Measurements from ENCODE around the gene UBAP1.

UBAP1 gene

DNA sequence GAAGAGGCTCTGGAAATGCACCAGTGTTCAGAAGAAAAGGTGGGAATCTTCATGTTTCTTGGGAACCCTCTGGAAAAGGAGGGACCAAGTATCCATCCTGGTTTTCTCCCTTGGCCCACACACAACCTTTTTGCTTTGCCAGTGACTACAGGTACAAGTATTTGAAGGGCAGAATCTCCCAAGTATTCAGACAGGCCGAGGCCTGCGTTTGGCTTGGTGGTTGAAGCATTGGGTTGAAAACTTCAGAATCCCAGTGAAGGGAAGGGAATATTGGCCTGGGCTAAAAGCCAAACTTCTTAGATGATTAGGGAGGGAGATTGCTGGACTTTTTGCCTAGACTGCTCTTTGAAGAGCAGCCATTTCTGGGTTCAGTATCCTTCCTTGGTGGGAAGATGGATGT is 71.9 kb downstream of the UBAP1 start:
- Histone ChIP-seq H3K9me3 (ENCODE audit: control insufficient read depth, low read length) (no peaks in the 10 kb centered on the region), H3K4me3 (ENCODE audit: extremely low read depth, insufficient read depth, low read length, poor library complexity, severe bottlenecking) (no peak overlapping the region), H3K4me1 (ENCODE audit: control insufficient read depth, insufficient read depth, low read length, poor library complexity, severe bottlenecking) (no peaks in the 10 kb centered on the region), H3K36me3 (ENCODE audit: control insufficient read depth, insufficient read depth, low read length) (peaks cover 86% of the 10 kb centered on the region), H3K27ac (ENCODE audit: low read depth, low read length, severe bottlenecking) (no peak overlapping the region)
- 88 to 94% methylated on average over 2 of the region's 2 CpGs for WGBS, 2 experiments (ENCODE audit: insufficient coverage in 2 of 2)

DNA sequence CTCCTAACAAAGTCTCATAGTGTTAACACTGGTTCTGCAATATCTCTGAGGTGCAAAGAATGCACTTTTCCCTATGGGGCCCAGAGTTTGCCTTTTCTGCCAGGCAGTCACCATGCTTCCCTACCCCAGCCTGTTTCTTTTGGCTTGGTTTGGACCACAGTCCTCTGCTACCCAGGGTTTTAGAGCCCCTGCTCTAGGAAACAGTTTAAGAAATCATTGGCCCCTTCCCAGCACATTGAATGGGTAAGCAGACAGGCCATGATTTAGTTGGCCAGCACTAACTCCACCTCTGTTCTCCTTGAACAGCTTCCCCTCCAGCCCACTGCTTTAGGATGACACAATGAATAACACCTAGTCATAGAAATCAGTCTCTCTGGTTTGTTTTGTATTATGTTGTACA is 73.2 kb downstream of the UBAP1 start:
- H3K9me3 ChIP-seq (ENCODE audit: control insufficient read depth, low read length): no peaks in the 10 kb centered on the region
- H3K36me3 ChIP-seq (ENCODE audit: control insufficient read depth, insufficient read depth, low read length): peaks cover 87% of the 10 kb centered on the region
- H3K4me3 ChIP-seq (ENCODE audit: extremely low read depth, insufficient read depth, low read length, poor library complexity, severe bottlenecking): no peak overlapping the region
- H3K27ac ChIP-seq (ENCODE audit: low read depth, low read length, severe bottlenecking): no peak overlapping the region
- H3K4me1 ChIP-seq (ENCODE audit: control insufficient read depth, insufficient read depth, low read length, poor library complexity, severe bottlenecking): no peaks in the 10 kb centered on the region

DNA sequence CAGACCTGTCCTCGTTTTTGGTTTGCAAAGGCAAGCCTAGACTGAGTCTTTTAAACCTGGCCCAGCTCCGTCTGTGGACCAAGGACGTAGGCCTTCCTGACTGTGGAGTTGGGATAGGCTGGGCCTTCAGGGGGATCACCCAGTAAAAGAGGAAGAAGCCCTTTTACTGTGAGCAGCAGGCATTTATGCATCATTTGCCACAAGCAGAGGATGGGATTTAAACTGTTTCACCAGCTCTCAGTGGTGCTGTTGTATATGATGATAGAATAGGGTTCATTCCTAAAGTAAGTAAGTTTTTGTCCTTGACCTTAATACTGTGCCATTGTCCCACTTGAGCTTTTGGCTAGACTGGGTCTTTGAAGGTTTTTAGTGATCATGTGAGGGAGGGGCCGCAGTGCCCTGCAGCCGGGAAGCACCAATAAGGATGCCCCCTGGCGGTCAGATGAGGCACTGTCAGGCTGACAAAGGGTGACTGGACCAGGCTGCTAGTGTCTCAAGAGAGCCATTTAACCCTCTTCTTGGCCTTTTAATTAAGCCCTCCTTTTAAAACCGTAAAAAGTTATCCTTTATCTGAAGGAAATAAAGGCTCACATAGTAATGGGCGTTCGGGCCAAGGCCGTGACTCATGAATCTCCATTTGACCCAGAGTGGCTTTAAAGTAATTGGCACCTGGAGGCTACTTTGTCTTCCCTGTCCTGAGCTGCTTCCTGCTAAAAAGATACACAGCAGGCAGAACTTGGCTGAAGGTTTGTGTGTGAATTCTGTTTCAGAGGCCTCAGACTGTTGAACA is 74.0 kb downstream of the UBAP1 start:
- WGBS, 2 experiments (ENCODE audit: insufficient coverage in 2 of 2): 42 to 46% methylated on average over 10 of the region's 10 CpGs
- Histone ChIP-seq H3K4me1 (ENCODE audit: control insufficient read depth, insufficient read depth, low read length, poor library complexity, severe bottlenecking) (no peaks in the 10 kb centered on the region), H3K36me3 (ENCODE audit: control insufficient read depth, insufficient read depth, low read length) (peaks cover 88% of the 10 kb centered on the region), H3K27ac (ENCODE audit: low read depth, low read length, severe bottlenecking) (no peak overlapping the region), H3K9me3 (ENCODE audit: control insufficient read depth, low read length) (no peaks in the 10 kb centered on the region), H3K4me3 (ENCODE audit: extremely low read depth, insufficient read depth, low read length, poor library complexity, severe bottlenecking) (no peak overlapping the region)

DNA sequence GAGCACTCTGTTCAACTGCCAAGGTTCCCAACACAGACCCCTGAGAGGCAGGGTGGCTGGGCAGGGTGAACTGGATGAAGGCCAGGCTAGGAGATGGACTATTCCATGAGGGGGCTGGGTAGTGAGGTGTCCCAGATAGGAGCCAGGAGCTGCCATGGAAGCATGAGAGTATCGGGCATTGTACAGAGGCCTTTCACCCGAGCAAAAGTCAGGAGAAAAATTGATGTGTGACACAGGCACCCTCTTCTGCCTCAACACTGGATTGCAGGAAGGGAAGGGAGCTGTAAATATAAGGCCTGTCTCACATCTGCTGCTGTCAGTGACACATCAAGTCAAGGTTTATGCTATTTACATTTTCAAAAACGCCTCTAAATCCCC is 74.6 kb downstream of the UBAP1 start:
- Histone ChIP-seq H3K36me3 (ENCODE audit: control insufficient read depth, insufficient read depth, low read length) (peaks cover 88% of the 10 kb centered on the region), H3K4me1 (ENCODE audit: control insufficient read depth, insufficient read depth, low read length, poor library complexity, severe bottlenecking) (no peaks in the 10 kb centered on the region), H3K27ac (ENCODE audit: low read depth, low read length, severe bottlenecking) (no peak overlapping the region), H3K4me3 (ENCODE audit: extremely low read depth, insufficient read depth, low read length, poor library complexity, severe bottlenecking) (no peak overlapping the region), H3K9me3 (ENCODE audit: control insufficient read depth, low read length) (no peaks in the 10 kb centered on the region)
- 93 to 97% methylated on average over 3 of the region's 3 CpGs for WGBS, 2 experiments (ENCODE audit: insufficient coverage in 2 of 2)

DNA sequence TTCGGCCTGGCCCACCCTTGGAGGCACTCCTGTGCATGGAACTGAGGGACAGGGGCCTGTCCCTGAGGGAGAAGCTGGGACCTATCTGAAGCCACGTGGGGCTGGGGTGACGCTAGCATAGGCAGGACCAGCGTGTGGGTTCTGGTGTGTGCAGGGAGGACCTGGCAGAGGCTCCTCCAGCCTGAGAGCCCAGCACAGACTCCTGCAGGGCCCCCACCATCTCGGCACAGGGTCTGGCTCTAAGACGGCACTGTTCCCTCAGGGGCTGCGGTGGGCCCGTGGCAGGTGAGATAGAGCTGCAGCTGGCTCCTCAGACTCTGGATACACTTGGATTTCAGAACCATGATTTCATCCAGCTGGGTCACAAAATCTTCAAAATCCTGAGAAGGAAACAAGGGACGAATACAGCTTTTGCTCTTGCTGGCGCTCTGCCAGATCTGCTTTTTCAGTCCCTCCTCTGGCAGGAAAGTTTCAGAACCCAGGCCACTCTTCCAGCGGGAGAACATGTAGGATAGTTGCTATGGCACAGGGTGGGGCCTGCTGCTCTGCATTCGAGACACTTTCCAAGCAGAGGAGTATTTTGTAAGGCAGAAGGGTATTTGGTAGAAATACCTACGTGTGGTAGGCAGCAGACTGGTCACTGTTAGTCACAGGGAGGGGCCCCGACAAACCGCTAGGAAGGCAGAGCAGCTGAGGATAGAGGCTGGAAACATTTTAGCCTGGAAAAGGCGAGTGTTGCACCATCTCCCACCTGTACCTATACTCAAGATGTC is 75.5 kb downstream of the UBAP1 start:
- H3K36me3 ChIP-seq (ENCODE audit: control insufficient read depth, insufficient read depth, low read length): peaks cover 89% of the 10 kb centered on the region
- no peaks in the 10 kb centered on the region for H3K4me1 ChIP-seq (ENCODE audit: control insufficient read depth, insufficient read depth, low read length, poor library complexity, severe bottlenecking)
- H3K4me3 ChIP-seq (ENCODE audit: extremely low read depth, insufficient read depth, low read length, poor library complexity, severe bottlenecking): no peak overlapping the region
- 91 to 94% methylated on average over 12 to 14 of the region's 16 CpGs for whole genome bisulfite sequencing, 2 experiments (ENCODE audit: insufficient coverage in 2 of 2)
- H3K27ac ChIP-seq (ENCODE audit: low read depth, low read length, severe bottlenecking): no peak overlapping the region
- no peaks in the 10 kb centered on the region for H3K9me3 ChIP-seq (ENCODE audit: control insufficient read depth, low read length)

DNA sequence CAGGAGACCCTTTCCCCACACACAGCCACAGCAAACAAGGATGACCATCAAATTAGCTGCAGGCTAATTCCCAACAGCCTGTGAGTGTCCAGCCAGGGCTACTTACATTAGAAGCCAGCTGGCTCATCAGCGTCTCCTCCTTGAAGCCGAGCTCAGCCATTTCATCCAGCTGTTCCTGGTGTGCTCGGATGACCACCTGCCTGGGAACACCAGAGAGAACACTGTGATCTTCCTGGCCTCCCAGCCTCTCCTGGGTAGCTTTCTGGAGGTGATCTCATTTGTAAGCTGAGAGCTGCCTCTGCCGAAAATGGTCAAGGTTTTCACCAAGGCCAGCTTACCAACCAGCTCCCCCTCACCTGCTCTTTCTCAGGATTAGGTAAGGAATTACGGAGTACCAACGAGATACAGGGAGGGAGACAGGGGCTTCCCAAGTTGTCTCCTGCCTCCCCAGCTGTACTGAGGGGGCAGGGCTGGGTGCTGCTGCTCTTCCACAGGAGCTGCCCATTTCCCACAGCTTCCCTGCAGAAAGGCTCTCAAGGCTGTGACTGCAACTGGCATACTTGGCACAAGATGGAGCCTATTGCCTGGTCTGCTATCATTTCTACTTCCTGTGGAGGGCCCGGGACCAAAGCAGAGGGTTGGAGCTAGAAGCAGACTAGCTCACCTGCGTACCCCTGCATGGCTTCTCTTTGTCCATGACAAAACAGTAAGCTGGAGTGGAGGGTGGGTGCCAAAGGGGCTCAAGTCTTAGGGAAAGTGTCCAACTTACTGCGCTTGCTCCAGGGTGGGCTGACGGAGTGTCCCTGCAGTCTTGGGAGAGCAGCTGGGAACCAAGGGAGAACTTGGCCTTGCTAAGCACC is 76.4 kb downstream of the UBAP1 start:
- Histone ChIP-seq H3K4me1 (ENCODE audit: control insufficient read depth, insufficient read depth, low read length, poor library complexity, severe bottlenecking) (no peaks in the 10 kb centered on the region), H3K27ac (ENCODE audit: low read depth, low read length, severe bottlenecking) (no peak overlapping the region), H3K36me3 (ENCODE audit: control insufficient read depth, insufficient read depth, low read length) (peaks cover 84% of the 10 kb centered on the region), H3K4me3 (ENCODE audit: extremely low read depth, insufficient read depth, low read length, poor library complexity, severe bottlenecking) (no peak overlapping the region), H3K9me3 (ENCODE audit: control insufficient read depth, low read length) (no peaks in the 10 kb centered on the region)
- 96 to 97% methylated on average over 7 to 8 of the region's 10 CpGs for WGBS, 2 experiments (ENCODE audit: insufficient coverage in 2 of 2)

DNA sequence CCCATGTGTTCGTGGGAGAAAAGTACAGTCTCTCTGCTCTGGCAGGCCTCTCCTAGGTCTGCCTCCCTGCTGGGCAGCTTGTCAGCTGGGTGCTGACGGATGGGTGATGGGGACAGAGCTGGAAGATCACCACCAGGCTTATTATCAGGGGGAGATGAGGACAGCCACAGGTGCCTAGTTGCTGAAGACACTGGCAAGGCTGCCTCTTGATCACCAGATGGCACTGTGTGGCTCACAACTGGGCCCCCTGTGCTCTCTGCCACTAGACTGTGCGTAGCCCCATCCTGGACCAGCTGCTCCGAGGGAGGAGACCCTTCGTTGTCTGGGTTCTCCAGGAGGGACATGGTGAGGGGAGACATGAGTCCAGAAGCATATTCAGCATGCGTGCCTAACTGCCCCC is 77.3 kb downstream of the UBAP1 start:
- H3K9me3 ChIP-seq (ENCODE audit: control insufficient read depth, low read length): no peaks in the 10 kb centered on the region
- no peak overlapping the region for H3K27ac ChIP-seq (ENCODE audit: low read depth, low read length, severe bottlenecking)
- no peaks in the 10 kb centered on the region for H3K4me1 ChIP-seq (ENCODE audit: control insufficient read depth, insufficient read depth, low read length, poor library complexity, severe bottlenecking)
- WGBS, 2 experiments (ENCODE audit: insufficient coverage in 2 of 2): 91 to 94% methylated on average over 5 to 6 of the region's 6 CpGs
- peaks cover 75% of the 10 kb centered on the region for H3K36me3 ChIP-seq (ENCODE audit: control insufficient read depth, insufficient read depth, low read length)
- H3K4me3 ChIP-seq (ENCODE audit: extremely low read depth, insufficient read depth, low read length, poor library complexity, severe bottlenecking): no peak overlapping the region

DNA sequence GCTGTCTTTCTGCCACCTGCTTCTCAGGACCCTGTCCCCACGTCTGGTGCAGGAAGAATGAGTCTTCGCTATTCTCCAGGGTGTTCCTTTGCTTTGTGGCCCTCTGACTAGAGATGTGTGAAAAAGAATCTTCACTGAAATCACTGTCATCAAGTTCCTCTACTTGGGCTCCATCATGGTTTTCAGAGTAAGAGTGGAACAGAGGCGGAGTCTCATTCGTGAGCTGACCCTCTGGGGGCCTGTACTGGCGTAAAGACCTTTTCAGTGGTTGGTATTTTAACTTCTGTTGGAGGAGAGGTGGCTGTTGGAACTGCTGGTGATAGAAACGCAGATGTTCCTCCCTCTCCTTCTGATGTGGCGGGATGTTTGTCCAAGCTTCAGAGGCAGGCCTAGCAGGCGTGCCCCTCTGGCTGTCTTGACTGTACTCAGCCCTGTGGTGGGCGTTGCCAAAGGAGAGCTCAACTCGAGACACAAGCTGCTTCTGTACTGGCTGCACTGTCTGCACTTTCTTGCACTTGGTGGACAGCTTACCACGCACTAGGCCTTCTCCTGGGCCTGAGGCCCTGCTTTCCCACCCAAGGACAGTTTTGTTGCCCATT is 78.2 kb downstream of the UBAP1 start:
- H3K4me1 ChIP-seq (ENCODE audit: control insufficient read depth, insufficient read depth, low read length, poor library complexity, severe bottlenecking): no peaks in the 10 kb centered on the region
- no peak overlapping the region for H3K4me3 ChIP-seq (ENCODE audit: extremely low read depth, insufficient read depth, low read length, poor library complexity, severe bottlenecking)
- WGBS, 2 experiments (ENCODE audit: insufficient coverage in 2 of 2): 95 to 97% methylated on average over 10 to 11 of the region's 11 CpGs
- no peaks in the 10 kb centered on the region for H3K9me3 ChIP-seq (ENCODE audit: control insufficient read depth, low read length)
- H3K27ac ChIP-seq (ENCODE audit: low read depth, low read length, severe bottlenecking): no peak overlapping the region
- H3K36me3 ChIP-seq (ENCODE audit: control insufficient read depth, insufficient read depth, low read length): peaks cover 65% of the 10 kb centered on the region

DNA sequence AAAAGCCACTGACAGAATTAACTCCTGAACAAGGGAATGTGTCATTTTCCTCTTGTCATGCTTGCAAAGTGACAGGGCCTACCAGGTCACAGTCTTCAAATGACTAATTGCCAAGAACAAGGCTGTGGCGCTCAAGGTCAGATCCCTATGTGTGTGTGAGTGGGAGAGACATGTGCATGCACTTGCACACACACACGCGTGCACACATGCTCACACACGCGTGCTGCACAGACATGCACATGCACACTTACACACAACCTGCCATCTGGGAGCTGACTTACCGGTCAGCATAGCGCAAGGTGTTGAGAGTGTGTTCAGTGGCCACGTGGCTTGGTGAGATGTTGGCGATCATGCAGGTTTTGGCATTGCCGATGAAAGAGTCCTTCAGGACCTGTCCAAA is 80.5 kb downstream of the UBAP1 start:
- Histone ChIP-seq H3K9me3 (ENCODE audit: control insufficient read depth, low read length) (no peaks in the 10 kb centered on the region), H3K36me3 (ENCODE audit: control insufficient read depth, insufficient read depth, low read length) (peaks cover 56% of the 10 kb centered on the region)
- 95 to 98% methylated on average over 5 of the region's 10 CpGs for WGBS, 2 experiments (ENCODE audit: insufficient coverage in 2 of 2)

DNA sequence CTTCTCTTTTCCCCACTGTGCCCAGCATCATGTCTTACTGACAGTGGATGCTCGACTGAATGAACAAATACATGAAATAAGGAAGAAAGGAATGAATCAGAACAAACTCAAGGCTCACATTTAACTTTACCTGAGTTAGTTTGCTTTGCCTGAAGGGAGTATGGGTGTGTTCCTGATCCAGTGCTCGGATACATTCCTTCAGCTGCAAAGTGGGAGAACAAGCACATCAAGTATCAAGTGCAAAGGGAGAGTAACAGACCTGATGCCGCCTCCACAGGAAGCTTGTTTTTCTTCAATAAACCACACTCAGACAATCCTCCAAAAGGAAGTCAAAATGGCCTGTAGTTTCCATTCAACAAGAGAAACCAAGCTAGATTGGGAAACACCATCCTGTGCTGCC is 84.1 kb downstream of the UBAP1 start:
- H3K9me3 ChIP-seq (ENCODE audit: control insufficient read depth, low read length): no peaks in the 10 kb centered on the region
- peaks cover 26% of the 10 kb centered on the region for H3K36me3 ChIP-seq (ENCODE audit: control insufficient read depth, insufficient read depth, low read length)
- no peak overlapping the region for H3K4me3 ChIP-seq (ENCODE audit: extremely low read depth, insufficient read depth, low read length, poor library complexity, severe bottlenecking)
- H3K4me1 ChIP-seq (ENCODE audit: control insufficient read depth, insufficient read depth, low read length, poor library complexity, severe bottlenecking): no peaks in the 10 kb centered on the region
- 100% methylated on average over 1 to 2 of the region's 3 CpGs for WGBS, 2 experiments (ENCODE audit: insufficient coverage in 2 of 2)
- no peak overlapping the region for H3K27ac ChIP-seq (ENCODE audit: low read depth, low read length, severe bottlenecking)

More for the DNA sequence above, 80.5 kb downstream of the UBAP1 start:
- Histone ChIP-seq H3K27ac (ENCODE audit: low read depth, low read length, severe bottlenecking) (no peak overlapping the region), H3K4me3 (ENCODE audit: extremely low read depth, insufficient read depth, low read length, poor library complexity, severe bottlenecking) (no peak overlapping the region), H3K4me1 (ENCODE audit: control insufficient read depth, insufficient read depth, low read length, poor library complexity, severe bottlenecking) (no peaks in the 10 kb centered on the region)

Data from mesodermal cell (in vitro differentiated cells).